Panc1 (cell line): ENCODE results near the gene ENOX1. TPM values are rescaled to one million over a fixed set of nuclear protein-coding genes. Genes with fewer than 3 reads are reported as not detected.

ENCODE experiments used
- ATAC-seq: fragments of 200-7000 bp; cut with Tn5 transposase; 2 replicates; pipeline ENCODE4 v1.9.1; 2020; ENCODE audit warnings: mild to moderate bottlenecking, moderate library complexity
- BruUV-seq: library from RNA; stranded (reverse); fragments of 400-500 nt; replicated peaks from 2 replicates; lab custom pipeline; 2021; lab: Mats Ljungman, UMichigan
- CTCF ChIA-PET: fragments of 300-600 bp; sonication (Branson Sonifier 250); formaldehyde crosslinking; loops from one replicate; lab custom pipeline; 2022; ENCODE audit warnings: antibody characterized with exemption; lab: Charles Lee
- POLR2A ChIA-PET: fragments of 300-600 bp; sonication (Branson Sonifier 250); formaldehyde crosslinking; loops from one replicate; lab custom pipeline; 2022; ENCODE audit warnings: antibody characterized with exemption; lab: Charles Lee
- DNase-seq: peaks from one replicate; pipeline ENCODE4 v3.0.0-alpha.2; 2010; ENCODE audit warnings: low read depth, low spot score
- H3K27ac ChIP-seq: 2 replicates; pipeline ENCODE4 v1.5.1; 2011; ENCODE audit warnings: mild to moderate bottlenecking, low read length, inconsistent platforms
- H3K27me3 ChIP-seq: fragments of 200-500 bp; sonication (Bioruptor generic); 2 replicates; pipeline ENCODE4 v1.6.0; 2014; ENCODE audit warnings: low read length, inconsistent platforms; ENCODE audit not compliant: control insufficient read depth, insufficient read depth
- H3K36me3 ChIP-seq: fragments of 200-500 bp; sonication (Bioruptor generic); 2 replicates; pipeline ENCODE4 v1.5.1; 2014; ENCODE audit warnings: inconsistent platforms, mild to moderate bottlenecking, low read length, moderate library complexity; ENCODE audit not compliant: control insufficient read depth, insufficient read depth
- H3K4me1 ChIP-seq: 2 replicates; pipeline ENCODE4 v1.5.1; 2011; ENCODE audit warnings: inconsistent platforms, mild to moderate bottlenecking, low read length, moderate library complexity; ENCODE audit not compliant: control insufficient read depth, insufficient read depth
- H3K4me3 ChIP-seq, 2 experiments: 2 replicates each; pipeline ENCODE4 v1.5.1; 2011 to 2012; ENCODE audit warnings: low read depth in 2 of 2, low read length in 2 of 2, mild to moderate bottlenecking in 2 of 2, inconsistent platforms in 1 of 2, moderate library complexity in 1 of 2
- H3K9me3 ChIP-seq: fragments of 200-500 bp; sonication (Bioruptor generic); 2 replicates; pipeline ENCODE4 v1.5.1; 2014; ENCODE audit warnings: low read depth, mild to moderate bottlenecking, inconsistent platforms, low read length, moderate library complexity; ENCODE audit not compliant: control insufficient read depth, insufficient read depth
- CTCF ChIP-seq: fragments of 450-650 bp; IDR thresholded peaks from 2 replicates; pipeline ENCODE4 v1.5.1; 2017; ENCODE audit warnings: mild to moderate bottlenecking
- POLR2AphosphoS5 ChIP-seq: IDR thresholded peaks from 2 replicates; pipeline ENCODE4 v1.6.1; 2012; ENCODE audit warnings: mild to moderate bottlenecking, low read depth, low read length, moderate library complexity
- REST ChIP-seq, 2 experiments: IDR thresholded peaks; 2 replicates each; pipeline ENCODE4 v1.6.1; 2011 to 2012; ENCODE audit warnings: low read depth in 2 of 2, control low read depth in 1 of 2, low read length in 1 of 2, mild to moderate bottlenecking in 1 of 2, moderate library complexity in 1 of 2; ENCODE audit not compliant: insufficient read depth in 1 of 2
- SIN3A ChIP-seq: IDR thresholded peaks from 2 replicates; pipeline ENCODE4 v1.6.1; 2012; ENCODE audit warnings: low read depth, mild to moderate bottlenecking, low read length, moderate library complexity, borderline replicate concordance; ENCODE audit not compliant: insufficient read depth
- TCF7L2 ChIP-seq: IDR thresholded peaks from 2 replicates; pipeline ENCODE4 v1.6.1; 2011; ENCODE audit warnings: mild to moderate bottlenecking, low read depth, low read length, inconsistent platforms
- in situ Hi-C: cut with HindIII; loops from 2 replicates; pipeline ENCODE4 v1.10.0; 2016; ENCODE audit warnings: low sequenced_read_pairs, low pct_unique_long_range_greater_than_20kb
- intact Hi-C: fragments of 100-400 bp; cut with micrococcal nuclease; formaldehyde crosslinking; loops from one replicate; pipeline ENCODE4 v1.10.0; 2022; ENCODE audit not compliant: unreplicated experiment
- total RNA-seq: library from RNA; stranded (reverse); gene quantifications from one replicate; pipeline ENCODE4 v1.2.1, GENCODE V29; 2021; ENCODE audit not compliant: unreplicated experiment

The ENOX1 gene
- total RNA-seq, 1 experiment from 2014 or later, result 0.23 TPM

GRCh38 chr13:43751624-43752023 is 35.1 kb downstream of the ENOX1 start:
- Histone ChIP-seq H3K9me3 (no peaks in the 10 kb centered on the region), H3K27ac (no peak overlapping the region), H3K27me3 (no peaks in the 10 kb centered on the region), H3K4me1 (no peaks in the 10 kb centered on the region), H3K36me3 (no peaks in the 10 kb centered on the region), H3K4me3 (no peak overlapping the region)
- ChIA-PET CTCF (no interaction called here), POLR2A (no interaction called here)
- no peak for DNase-seq
- no TSS peak for BruUV-seq
- in situ Hi-C loops (no loop called here), intact Hi-C loops (no loop called here)
- TF ChIP-seq CTCF (no peak), POLR2AphosphoS5 (no peak), TCF7L2 (no peak), SIN3A (no peak), REST (IDR thresholded peaks at IDR 0.05; ENCODE audit: insufficient read depth in 1 of 2, low read depth in 2 of 2, low read length in 1 of 2) (no peak)
- no peak for ATAC-seq

GRCh38 chr13:43749503-43749902 is 37.3 kb downstream of the ENOX1 start:
- no peaks in the 10 kb centered on the region for H3K27me3 ChIP-seq
- H3K27ac ChIP-seq, result no peak overlapping the region
- ChIA-PET CTCF (no interaction called here), POLR2A (no interaction called here)
- BruUV-seq, result no TSS peak
- intact Hi-C loops, result no loop called here
- H3K4me1 ChIP-seq, result no peaks in the 10 kb centered on the region
- no peak overlapping the region for H3K4me3 ChIP-seq
- TF ChIP-seq SIN3A (no peak), CTCF (no peak), TCF7L2 (no peak), POLR2AphosphoS5 (no peak), REST (IDR thresholded peaks at IDR 0.05; ENCODE audit: insufficient read depth in 1 of 2, low read depth in 2 of 2, low read length in 1 of 2) (no peak)
- in situ Hi-C loops, result no loop called here
- no peaks in the 10 kb centered on the region for H3K36me3 ChIP-seq
- H3K9me3 ChIP-seq, result no peaks in the 10 kb centered on the region
- ATAC-seq (no peak), DNase-seq (no peak)
